ENCODE data around the gene POM121.
"Not testable (repeated sequence)": the region's sequence is repeated elsewhere in the genome, so short reads cannot be mapped to it uniquely, and the experiment has no call there.

GRCh38 chr7:72960626-72961345 lies 35.9 kb downstream of the POM121 start:
- not testable (repeated sequence) for TF ChIP-seq CTCF, POLR2A (IDR thresholded peaks at IDR 0.05)

Measured in uterus (tissue), 2 donors.